Neural cell (in vitro differentiated cells): ENCODE data around the gene GDPD4. TPM values are rescaled to one million over a fixed set of nuclear protein-coding genes. Genes with fewer than 3 reads are reported as not detected.

ENCODE experiments used
- H2AFZ ChIP-seq: fragments of 200-600, 300-800 bp; sonication (generic), shearing (Covaris generic); 2 replicates; pipeline ENCODE4 v1.6.0; 2014; ENCODE audit warnings: low read depth, mild to moderate bottlenecking, antibody characterized with exemption, low read length, moderate library complexity
- H3F3A ChIP-seq: fragments of 200-600 bp; shearing (Covaris generic); 2 replicates; pipeline ENCODE4 v1.6.1; 2016; ENCODE audit warnings: mild to moderate bottlenecking, moderate library complexity, mixed read lengths, antibody characterized with exemption, low read length; ENCODE audit not compliant: insufficient read depth, poor library complexity, severe bottlenecking
- H3K27ac ChIP-seq: fragments of 200-600, 300-800 bp; sonication (generic), shearing (Covaris generic); 2 replicates; pipeline ENCODE4 v1.5.1; 2014; ENCODE audit warnings: mild to moderate bottlenecking, low read length, moderate library complexity
- H3K27me3 ChIP-seq: fragments of 300-800, 200-600 bp; sonication (generic), shearing (Covaris generic); 2 replicates; pipeline ENCODE4 v1.6.0; 2014; ENCODE audit warnings: mild to moderate bottlenecking, low read depth, low read length, moderate library complexity; ENCODE audit not compliant: insufficient read depth
- H3K36me3 ChIP-seq: fragments of 300-800, 200-600 bp; sonication (generic), shearing (Covaris generic); 2 replicates; pipeline ENCODE4 v1.5.1; 2014; ENCODE audit warnings: mild to moderate bottlenecking, antibody characterized with exemption, low read length, moderate library complexity; ENCODE audit not compliant: insufficient read depth
- H3K4me2 ChIP-seq: fragments of 300-800, 200-600 bp; sonication (generic), shearing (Covaris generic); 2 replicates; pipeline ENCODE4 v1.6.0; 2014; ENCODE audit warnings: mild to moderate bottlenecking, low read length
- H3K4me3 ChIP-seq: fragments of 300-800, 200-600 bp; sonication (generic), shearing (Covaris generic); 2 replicates; pipeline ENCODE4 v1.5.1; 2014; ENCODE audit warnings: mild to moderate bottlenecking, low read length, moderate library complexity
- H3K79me2 ChIP-seq: fragments of 200-600 bp; shearing (Covaris generic); replicated peaks from 2 replicates; pipeline ENCODE4 v1.6.0; 2014; ENCODE audit warnings: mild to moderate bottlenecking, low read length, moderate library complexity; ENCODE audit not compliant: insufficient read depth
- H3K9ac ChIP-seq: fragments of 300-800, 200-600 bp; sonication (generic), shearing (Covaris generic); 2 replicates; pipeline ENCODE4 v1.6.1; 2016; ENCODE audit warnings: mild to moderate bottlenecking, low read length, mixed read lengths
- H3K9me2 ChIP-seq: fragments of 200-600 bp; shearing (Covaris generic); 2 replicates; pipeline ENCODE4 v1.6.1; 2016; ENCODE audit warnings: mild to moderate bottlenecking, low read length, mixed read lengths; ENCODE audit not compliant: insufficient read depth
- H3K9me3 ChIP-seq: fragments of 200-600, 300-800 bp; sonication (generic), shearing (Covaris generic); 2 replicates; pipeline ENCODE4 v1.6.1; 2016; ENCODE audit warnings: mild to moderate bottlenecking, mixed run types, low read length, moderate library complexity, mixed read lengths
- H4K20me1 ChIP-seq: fragments of 200-600 bp; shearing (Covaris generic); 2 replicates; pipeline ENCODE4 v1.6.1; 2016; ENCODE audit warnings: mild to moderate bottlenecking, mixed run types; ENCODE audit not compliant: insufficient read depth
- CTCF ChIP-seq: fragments of 450-650 bp; IDR thresholded peaks from 2 replicates; pipeline ENCODE4 v1.5.1; 2014; ENCODE audit warnings: antibody characterized with exemption, mild to moderate bottlenecking, moderate library complexity; ENCODE audit not compliant: poor library complexity, severe bottlenecking
- EP300 ChIP-seq: fragments of 450-650 bp; conservative IDR thresholded peaks from 2 replicates; pipeline ENCODE4 v1.6.1; 2014; ENCODE audit warnings: antibody characterized with exemption, mild to moderate bottlenecking, moderate library complexity; ENCODE audit not compliant: poor library complexity, severe bottlenecking
- EZH2 ChIP-seq: fragments of 200-600, 300-800 bp; shearing (Covaris generic), sonication (generic); IDR thresholded peaks from 2 replicates; pipeline ENCODE4 v1.6.1; 2014; ENCODE audit warnings: antibody characterized with exemption, low read length, borderline replicate concordance, mild to moderate bottlenecking; ENCODE audit not compliant: insufficient read depth, poor library complexity, severe bottlenecking
- MXI1 ChIP-seq: fragments of 450-650 bp; conservative IDR thresholded peaks from 2 replicates; pipeline ENCODE4 v1.6.1; 2014; ENCODE audit warnings: antibody characterized with exemption, mild to moderate bottlenecking; ENCODE audit not compliant: poor library complexity, severe bottlenecking
- POLR2AphosphoS5 ChIP-seq: IDR thresholded peaks from 2 replicates; pipeline ENCODE4 v1.6.1; 2012
- RAD21 ChIP-seq: fragments of 450-650 bp; conservative IDR thresholded peaks from 2 replicates; pipeline ENCODE4 v1.6.1; 2014; ENCODE audit warnings: antibody characterized with exemption, mild to moderate bottlenecking, moderate library complexity
- REST ChIP-seq: IDR thresholded peaks from 2 replicates; pipeline ENCODE4 v1.6.1; 2012; ENCODE audit warnings: borderline replicate concordance
- SMC3 ChIP-seq: fragments of 450-650 bp; conservative IDR thresholded peaks from 2 replicates; pipeline ENCODE4 v1.6.1; 2014; ENCODE audit warnings: antibody characterized with exemption, mild to moderate bottlenecking, moderate library complexity; ENCODE audit not compliant: poor library complexity
- TAF1 ChIP-seq: IDR thresholded peaks from 2 replicates; pipeline ENCODE4 v1.6.1; 2012; ENCODE audit warnings: low read depth
- polyA plus RNA-seq: library from polyadenylated mRNA; depleted of rRNA; stranded (reverse); fragments of >200 nt; gene quantifications from 2 replicates; pipeline ENCODE4 v1.2.3, GENCODE V29; 2014

GDPD4 gene
- polyA plus RNA-seq, 1 donor from 2014 or later = not detected

GRCh38 chr11:77170107-77170506, 131.4 kb downstream of the GDPD4 start:
- H3K27me3 ChIP-seq = no peaks in the 10 kb centered on the region
- H3K9me2 ChIP-seq = no peaks in the 10 kb centered on the region
- TF ChIP-seq MXI1 (no peak), EP300 (no peak)
- H3K4me3 ChIP-seq = no peak overlapping the region
- no peaks in the 10 kb centered on the region for H4K20me1 ChIP-seq
- H3F3A ChIP-seq = no peaks in the 10 kb centered on the region
- H3K79me2 ChIP-seq = no peaks in the 10 kb centered on the region
- no peak overlapping the region for H3K4me2 ChIP-seq
- H2AFZ ChIP-seq = no peak overlapping the region
- no peaks in the 10 kb centered on the region for H3K9me3 ChIP-seq
- no peak overlapping the region for H3K9ac ChIP-seq
- no peak overlapping the region for H3K27ac ChIP-seq
- no peaks in the 10 kb centered on the region for H3K36me3 ChIP-seq

- no peaks in the 10 kb centered on the region for H3K9me2 ChIP-seq
- no peaks in the 10 kb centered on the region for H3K79me2 ChIP-seq
- H3K4me3 ChIP-seq = no peak overlapping the region
- no peak overlapping the region for H2AFZ ChIP-seq
- no peaks in the 10 kb centered on the region for H3F3A ChIP-seq
- no peaks in the 10 kb centered on the region for H3K36me3 ChIP-seq
- no peaks in the 10 kb centered on the region for H3K27me3 ChIP-seq
- H4K20me1 ChIP-seq = no peaks in the 10 kb centered on the region
- H3K9me3 ChIP-seq = no peaks in the 10 kb centered on the region
- no peak overlapping the region for H3K4me2 ChIP-seq
- H3K27ac ChIP-seq = no peak overlapping the region
- TF ChIP-seq TAF1 (no peak), EZH2 (no peak), POLR2AphosphoS5 (no peak), MXI1 (no peak), CTCF (no peak), EP300 (no peak)
- no peak overlapping the region for H3K9ac ChIP-seq
Measured at GRCh38 chr11:77167791-77168190, 133.7 kb downstream of the GDPD4 start.

GRCh38 chr11:77167111-77167626, 134.3 kb downstream of the GDPD4 start:
- no peak for TF ChIP-seq EZH2
- TF ChIP-seq TAF1 = no peak
- no peak for TF ChIP-seq SMC3
- TF ChIP-seq REST = no peak
- TF ChIP-seq CTCF = no peak
- TF ChIP-seq POLR2AphosphoS5 = no peak
- TF ChIP-seq EP300 = no peak
- no peak for TF ChIP-seq RAD21
- TF ChIP-seq MXI1 = no peak
- Histone ChIP-seq H4K20me1 (no peaks in the 10 kb centered on the region), H3K27me3 (no peaks in the 10 kb centered on the region), H3K9me3 (no peaks in the 10 kb centered on the region), H3K36me3 (no peaks in the 10 kb centered on the region), H3K9me2 (no peaks in the 10 kb centered on the region), H3K27ac (no peak overlapping the region), H3K4me2 (no peak overlapping the region), H3K4me3 (no peak overlapping the region), H3K79me2 (no peaks in the 10 kb centered on the region), H2AFZ (no peak overlapping the region), H3K9ac (no peak overlapping the region), H3F3A (no peaks in the 10 kb centered on the region)
